K562 (cell line): Measurements from ENCODE around the gene ETS2. TPM values are rescaled to one million over a fixed set of nuclear protein-coding genes. Genes with fewer than 3 reads are reported as not detected.
A peak's percentile ranks its signal among the peaks of the same experiment; 100 is the strongest.

Experiments used
- C11orf30 ChIP-seq: fragments of 450-650 bp; IDR thresholded peaks from 2 replicates; pipeline ENCODE4 v1.6.1; 2016; ENCODE audit warnings: low read depth, mild to moderate bottlenecking
- CHAMP1 ChIP-seq: fragments of 450-650 bp; IDR thresholded peaks from 2 replicates; pipeline ENCODE4 v1.6.1; 2016; ENCODE audit warnings: mild to moderate bottlenecking
- CHCHD3 ChIP-seq: fragments of 250-450 bp; sonication (Bioruptor Pico); IDR thresholded peaks from 2 replicates; pipeline ENCODE4 v2.1.2; 2022; ENCODE audit warnings: mild to moderate bottlenecking
- CHD2 ChIP-seq: IDR thresholded peaks from 2 replicates; pipeline ENCODE4 v1.6.1; 2011; ENCODE audit warnings: low read depth, low read length
- CXXC5 ChIP-seq: fragments of 250-450 bp; sonication (Bioruptor Pico); IDR thresholded peaks from 2 replicates; pipeline ENCODE4 v1.8.0; 2022; ENCODE audit warnings: inconsistent platforms, mild to moderate bottlenecking, moderate library complexity
- GATAD2A ChIP-seq: fragments of 450-650 bp; IDR thresholded peaks from 2 replicates; pipeline ENCODE4 v1.6.1; 2017
- HMBOX1 ChIP-seq: sonication (generic); IDR thresholded peaks from 2 replicates; pipeline ENCODE4 v1.6.1; 2016
- JUND ChIP-seq, 2 experiments: IDR thresholded peaks; 2 replicates in 1 of 2; 3 replicates in 1 of 2; pipeline ENCODE4 v1.6.1; 2011; ENCODE audit warnings: borderline replicate concordance in 2 of 2, low read depth in 2 of 2, low read length in 2 of 2, improper control_type of control experiment in 1 of 2, missing biosample characterization in 1 of 2, missing genetic modification characterization in 1 of 2, missing genetic modification reagents in 1 of 2
- NCOA4 ChIP-seq: fragments of 450-650 bp; IDR thresholded peaks from 2 replicates; pipeline ENCODE4 v1.6.1; 2018; ENCODE audit warnings: mild to moderate bottlenecking; ENCODE audit not compliant: partially characterized antibody
- NRF1 ChIP-seq, 2 experiments: fragments of 450-650 bp; IDR thresholded peaks in 1 of 2; conservative IDR thresholded peaks in 1 of 2; 2 replicates each; pipeline ENCODE4 v1.6.1; 2014; ENCODE audit warnings: mild to moderate bottlenecking in 2 of 2
- PCBP1 ChIP-seq: fragments of 200-400 bp; formaldehyde crosslinking; IDR thresholded peaks from 2 replicates; pipeline ENCODE4 v1.6.1; 2018; ENCODE audit warnings: mild to moderate bottlenecking, low read depth, low read length; ENCODE audit not compliant: poor library complexity, severe bottlenecking
- PHF8 ChIP-seq: fragments of 200-600 bp; sonication (generic); IDR thresholded peaks from 2 replicates; pipeline ENCODE4 v1.6.1; 2012; ENCODE audit warnings: mixed run types, mild to moderate bottlenecking, inconsistent platforms, low read length, moderate library complexity, borderline replicate concordance
- RCOR1 ChIP-seq, 2 experiments: IDR thresholded peaks; 2 replicates each; pipeline ENCODE4 v1.6.1; 2012; ENCODE audit warnings: low read depth in 2 of 2, low read length in 2 of 2, borderline replicate concordance in 1 of 2, improper control_type of control experiment in 1 of 2
- SRF ChIP-seq, 2 experiments: fragments of 250-450, 450-650 bp in 1 of 2; sonication (Bioruptor Pico) in 1 of 2; sonication (generic) in 1 of 2; formaldehyde crosslinking; IDR thresholded peaks; 2 replicates each; pipeline versions ENCODE4 v1.5.0 to v1.5.1; 2020 to 2022; ENCODE audit warnings: mild to moderate bottlenecking in 1 of 2, missing genetic modification reagents in 1 of 2
- TARDBP ChIP-seq: fragments of 450-650 bp; IDR thresholded peaks from 2 replicates; pipeline ENCODE4 v1.6.1; 2016
- TCF15 ChIP-seq: fragments of 250-450 bp; sonication (Bioruptor Pico); IDR thresholded peaks from 2 replicates; pipeline ENCODE4 v1.8.0; 2022; ENCODE audit warnings: moderate library complexity, mild to moderate bottlenecking, inconsistent platforms
- TRIM25 ChIP-seq: fragments of 450-650 bp; IDR thresholded peaks from 2 replicates; pipeline ENCODE4 v1.7.0; 2016; ENCODE audit warnings: borderline replicate concordance
- ZSCAN29 ChIP-seq: fragments of 450-650 bp; IDR thresholded peaks from 2 replicates; pipeline ENCODE4 v1.6.1; 2017
- polyA plus RNA-seq, 8 experiments: library from polyadenylated mRNA; depleted of rRNA in 4 of 8; stranded (reverse) in 5 of 8; unstranded in 3 of 8; fragments of >200 nt; fragmentation: Nextera tagmentation in 2 of 8; fragmentation: Illumina TruSeq in 1 of 8; extraction: Ambion mirVana in 2 of 8; extraction: Trizol in 1 of 8; gene quantifications; 2 replicates each; pipeline versions ENCODE4 v1.2.1 to v1.2.3, GENCODE V29; 2011 to 2014; ENCODE audit warnings: inconsistent platforms in 1 of 8, missing spikeins in 1 of 8
- total RNA-seq, 7 experiments: library from RNA; depleted of rRNA in 6 of 7; stranded (reverse); fragments of >200 nt in 6 of 7; fragmentation: Illumina TruSeq in 2 of 7; extraction: Trizol in 2 of 7; gene quantifications; 2 replicates each; pipeline versions ENCODE4 v1.2.1 to v1.2.3, GENCODE V29; 2011 to 2021; ENCODE audit warnings: low replicate concordance in 1 of 7
- TF ChIP-seq, protein P1 (sequence below): fragments of 450-650 bp; IDR thresholded peaks from 2 replicates; pipeline ENCODE4 v1.6.1; 2017; ENCODE audit warnings: antibody characterized with exemption

The ETS2 gene
- total and polyA plus RNA-seq, 9 of the 15 experiments (the other 6 are each of a cell fraction or from before 2014, with no cell fraction given), result 1.7 to 24.4 (median 12.2) TPM

- peak in 1 of 2 experiments; percentile 91; a peak in 2 of 4 replicates for TF ChIP-seq RCOR1 (IDR thresholded peaks at IDR 0.05; ENCODE audit: borderline replicate concordance in 1 of 2, low read depth in 2 of 2, low read length in 2 of 2)
- TF ChIP-seq TARDBP, result 0 out of 2 replicates have a peak, but pooled peaks have one; percentile 16
- TF ChIP-seq PHF8, result no peak
- TF ChIP-seq CHCHD3, result no peak
- no peak for TF ChIP-seq TCF15
- peak; percentile 32 to 49; a peak in 3 of 4 replicates for TF ChIP-seq NRF1 (conservative IDR thresholded peaks at IDR 0.05 in 1 of 2, IDR thresholded peaks at IDR 0.05 in 1 of 2)
- TF ChIP-seq TRIM25, result no peak
- TF ChIP-seq HMBOX1, result no peak; the same call in 1 of the 2 replicates
- peak; percentile 80 for TF ChIP-seq C11orf30
- no peak for TF ChIP-seq NCOA4
- peak; percentile 83 for TF ChIP-seq JUND (IDR thresholded peaks at IDR 0.05; ENCODE audit: borderline replicate concordance, low read depth, low read length)
- TF ChIP-seq JUND (tag; IDR thresholded peaks at IDR 0.05; ENCODE audit: borderline replicate concordance, low read depth, low read length), result peak; percentile 58; the same call in 2 of the 3 replicates
- no peak for TF ChIP-seq GATAD2A
- TF ChIP-seq SRF (CRISPR knock-in tag; IDR thresholded peaks at IDR 0.05), result peak; percentile 97 to 99
- TF ChIP-seq ZSCAN29, result no peak
- TF ChIP-seq CHAMP1, result no peak
- TF ChIP-seq, protein P1, sequence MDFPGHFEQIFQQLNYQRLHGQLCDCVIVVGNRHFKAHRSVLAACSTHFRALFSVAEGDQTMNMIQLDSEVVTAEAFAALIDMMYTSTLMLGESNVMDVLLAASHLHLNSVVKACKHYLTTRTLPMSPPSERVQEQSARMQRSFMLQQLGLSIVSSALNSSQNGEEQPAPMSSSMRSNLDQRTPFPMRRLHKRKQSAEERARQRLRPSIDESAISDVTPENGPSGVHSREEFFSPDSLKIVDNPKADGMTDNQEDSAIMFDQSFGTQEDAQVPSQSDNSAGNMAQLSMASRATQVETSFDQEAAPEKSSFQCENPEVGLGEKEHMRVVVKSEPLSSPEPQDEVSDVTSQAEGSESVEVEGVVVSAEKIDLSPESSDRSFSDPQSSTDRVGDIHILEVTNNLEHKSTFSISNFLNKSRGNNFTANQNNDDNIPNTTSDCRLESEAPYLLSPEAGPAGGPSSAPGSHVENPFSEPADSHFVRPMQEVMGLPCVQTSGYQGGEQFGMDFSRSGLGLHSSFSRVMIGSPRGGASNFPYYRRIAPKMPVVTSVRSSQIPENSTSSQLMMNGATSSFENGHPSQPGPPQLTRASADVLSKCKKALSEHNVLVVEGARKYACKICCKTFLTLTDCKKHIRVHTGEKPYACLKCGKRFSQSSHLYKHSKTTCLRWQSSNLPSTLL, result no peak
- TF ChIP-seq CHD2, result no peak
- peak; percentile 29; the same call in 1 of the 2 replicates for TF ChIP-seq CXXC5 (CRISPR knock-in tag)
- TF ChIP-seq PCBP1, result no peak
These were observed 26.1 kb downstream of the ETS2 start (continued) for GRCh38 chr21:38831526-38832467.
